Occipital lobe (tissue), 2 donors: ENCODE data around the gene MCTP2. TPM values are rescaled to one million over a fixed set of nuclear protein-coding genes. Genes with fewer than 3 reads are reported as not detected.

ENCODE experiments used
- DNase-seq: peaks from one replicate; lab custom pipeline; 2025; lab: John Stamatoyannopoulos, UW
- total RNA-seq: library from RNA; depleted of rRNA; stranded (reverse); fragments of >200 nt; gene quantifications from one replicate; pipeline ENCODE4 v1.2.3, GENCODE V29; 2014

MCTP2 gene
- total RNA-seq, 1 donor from 2014 or later = 0.62 TPM

DNA sequence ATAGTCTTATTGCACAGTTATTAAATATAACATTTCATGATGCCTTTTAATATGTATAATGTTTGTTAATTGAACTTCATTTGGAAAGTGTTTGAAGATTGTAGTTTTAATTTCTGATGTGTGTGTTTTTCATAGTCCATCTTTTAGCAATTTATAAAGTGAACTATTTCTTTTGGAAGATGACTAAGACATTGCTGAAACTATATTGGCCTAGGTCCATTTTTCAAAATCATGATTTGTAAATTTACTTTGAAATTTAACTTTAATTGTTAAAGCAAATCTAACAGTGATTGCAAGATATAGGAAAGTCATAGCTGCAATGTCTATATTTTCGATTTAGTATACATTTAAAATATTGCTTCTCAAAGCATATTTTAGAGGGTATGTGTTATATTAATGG, 30.8 kb downstream of the MCTP2 start:
- no peak for DNase-seq

- DNase-seq = no peak
Measured at GRCh38 chr15:94263341-94264273, 32.2 kb downstream of the MCTP2 start.

DNA sequence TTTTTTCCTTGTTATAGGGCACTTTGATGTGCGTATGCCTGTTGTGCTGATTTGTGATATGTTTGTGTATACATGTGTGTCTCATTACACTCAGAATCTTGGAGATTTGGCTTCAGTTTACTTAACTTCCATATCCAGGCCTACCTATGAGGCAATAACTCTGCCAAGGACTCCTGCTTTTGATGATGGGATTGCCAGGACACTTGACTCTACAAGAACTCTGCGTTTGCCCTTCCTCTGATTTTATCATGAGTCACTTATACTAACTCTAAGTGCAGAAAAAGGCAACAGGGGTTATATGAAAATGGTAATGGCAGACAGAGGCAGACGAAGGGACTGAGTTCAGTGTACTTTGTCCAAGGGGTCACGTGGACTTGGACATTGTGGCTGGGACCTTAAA, 33.6 kb downstream of the MCTP2 start:
- no peak for DNase-seq

- no peak for DNase-seq
Measured at GRCh38 chr15:94265982-94266381, 34.6 kb downstream of the MCTP2 start.

GRCh38 chr15:94266789-94267188, 35.4 kb downstream of the MCTP2 start:
- no peak for DNase-seq

GRCh38 chr15:94269954-94270353, 38.6 kb downstream of the MCTP2 start:
- no peak for DNase-seq

- DNase-seq = no peak
Measured at GRCh38 chr15:94270570-94270969, 39.2 kb downstream of the MCTP2 start.

DNA sequence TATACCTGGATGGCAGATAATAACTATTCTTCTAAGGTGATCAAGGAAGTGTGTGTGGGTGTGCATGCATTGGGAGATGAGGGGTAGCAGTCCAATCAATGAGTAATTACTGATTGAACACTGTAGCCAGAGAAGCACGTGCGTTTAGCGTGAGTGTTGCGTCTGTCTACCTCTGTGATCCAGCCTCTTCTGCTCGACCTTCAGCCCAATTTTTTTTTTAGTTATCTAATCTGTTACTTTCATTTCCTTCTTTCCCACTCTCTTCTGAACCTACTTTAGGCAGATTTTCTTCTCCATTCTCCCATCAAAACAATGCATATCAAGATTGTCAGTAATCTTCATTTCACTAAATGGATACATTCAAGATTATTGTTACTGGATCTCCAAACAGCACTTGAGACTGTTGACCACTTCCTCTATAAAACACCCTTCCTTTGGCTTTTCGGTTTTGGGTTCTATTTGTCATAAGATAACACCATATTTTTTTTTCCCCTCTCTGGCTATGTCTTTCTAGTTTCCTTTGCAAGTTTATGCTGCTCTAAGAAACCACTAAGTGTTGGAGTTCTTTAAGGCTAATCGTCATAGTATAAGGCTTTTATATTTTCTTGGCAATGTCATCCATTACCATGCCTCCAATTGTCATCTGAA, 41.0 kb downstream of the MCTP2 start:
- DNase-seq = no peak

DNA sequence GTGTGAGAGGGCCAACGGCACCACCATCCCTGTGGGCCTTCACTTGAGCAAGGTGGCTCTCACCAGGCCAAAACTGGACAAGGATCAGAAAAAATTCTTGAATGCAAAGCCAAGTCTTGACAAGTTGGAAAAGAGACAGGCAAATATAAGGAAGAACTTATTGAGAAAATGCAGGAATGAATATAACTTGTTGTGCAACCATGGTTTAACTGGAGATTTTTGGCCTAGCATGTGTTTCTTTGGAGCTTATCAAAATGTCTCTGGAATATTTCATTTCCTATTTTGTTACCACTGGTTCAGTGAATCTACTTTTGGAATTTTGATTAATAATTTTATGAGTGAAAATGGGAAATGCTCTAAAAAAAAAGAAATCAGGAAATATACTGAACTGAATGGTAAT, 42.5 kb downstream of the MCTP2 start:
- DNase-seq = no peak

GRCh38 chr15:94274745-94275144, 43.4 kb downstream of the MCTP2 start:
- no peak for DNase-seq

DNA sequence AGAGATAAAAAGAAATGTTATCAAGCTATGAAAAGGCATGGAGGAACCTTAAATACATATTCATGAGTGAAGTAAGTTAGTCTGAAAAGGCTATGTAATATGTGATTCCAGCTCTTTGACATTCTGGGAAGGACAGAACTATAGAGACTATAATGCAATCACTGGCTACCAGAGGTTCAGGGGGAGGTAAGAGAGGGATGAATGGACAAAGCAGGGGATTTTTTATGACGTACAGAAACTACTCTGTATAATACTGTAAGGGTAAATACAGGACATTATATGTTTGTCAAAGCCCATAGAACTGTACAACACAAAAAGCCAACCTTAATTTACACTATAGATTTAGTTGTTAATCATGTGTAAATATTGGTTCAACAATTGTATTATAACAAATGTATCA, 46.1 kb downstream of the MCTP2 start:
- DNase-seq = no peak

DNA sequence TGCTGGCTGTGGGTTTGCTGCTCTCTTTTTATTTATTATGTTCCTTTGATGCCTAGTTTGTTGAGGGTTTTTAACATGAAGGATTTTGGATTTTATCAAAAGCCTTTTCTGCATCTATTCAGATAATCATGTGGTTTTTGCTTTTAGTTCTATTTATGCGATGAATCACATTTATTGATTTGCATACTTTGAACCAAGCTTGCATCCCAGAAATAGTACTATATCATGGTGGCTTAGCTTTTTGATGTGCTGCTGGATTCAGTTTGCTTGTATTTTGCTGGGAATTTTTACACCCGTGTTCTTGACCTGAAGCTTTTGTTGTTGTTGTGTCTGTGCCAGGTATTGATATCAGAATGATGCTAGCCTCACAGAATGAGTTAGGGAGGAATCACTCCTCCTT, 48.4 kb downstream of the MCTP2 start:
- DNase-seq = no peak

DNA sequence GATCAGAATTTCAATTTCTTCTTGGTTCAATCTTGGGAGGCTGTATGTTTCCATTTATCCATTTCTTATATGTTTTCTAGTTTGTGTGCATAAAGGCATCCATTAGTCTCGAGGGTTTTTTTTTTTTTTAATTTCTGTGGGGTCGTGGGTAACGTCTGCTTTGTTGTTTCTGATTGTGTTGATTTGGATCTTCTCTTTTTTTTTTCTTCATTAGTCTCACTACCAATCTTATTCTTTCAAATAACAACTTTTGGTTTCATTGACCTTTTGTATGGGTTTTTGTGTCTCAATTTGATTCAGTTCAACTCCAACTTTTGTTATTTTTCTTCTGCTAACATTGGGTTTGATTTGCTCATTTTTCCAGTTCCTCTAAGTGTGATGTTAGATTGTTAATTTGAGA, 48.9 kb downstream of the MCTP2 start:
- no peak for DNase-seq

- no peak for DNase-seq
Measured at GRCh38 chr15:94282269-94283250, 51.2 kb downstream of the MCTP2 start.

- no peak for DNase-seq
Measured at GRCh38 chr15:94286583-94286982, 55.2 kb downstream of the MCTP2 start.

DNA sequence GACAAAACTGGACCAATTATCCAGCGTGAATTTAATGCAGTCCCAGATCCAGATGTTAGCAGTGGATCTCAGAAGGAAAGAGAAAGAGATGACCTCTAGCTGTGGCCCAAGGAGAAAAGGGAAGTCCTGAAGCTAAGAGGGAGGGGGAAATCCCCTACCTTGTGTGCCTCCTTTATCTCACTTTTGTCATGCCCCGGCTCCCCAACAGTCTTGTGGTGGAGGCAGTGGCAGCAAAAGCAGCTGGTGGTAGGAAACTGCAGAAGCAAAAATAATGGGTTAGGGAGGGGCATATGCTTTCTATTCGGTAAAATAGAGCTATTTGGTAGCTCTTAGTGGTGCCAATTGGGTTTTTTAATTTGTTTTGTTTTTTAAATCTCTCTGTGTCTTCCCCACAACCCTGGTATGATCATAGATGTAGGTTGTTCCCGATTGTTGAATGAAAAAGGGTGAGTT, 56.5 kb downstream of the MCTP2 start:
- no peak for DNase-seq

DNA sequence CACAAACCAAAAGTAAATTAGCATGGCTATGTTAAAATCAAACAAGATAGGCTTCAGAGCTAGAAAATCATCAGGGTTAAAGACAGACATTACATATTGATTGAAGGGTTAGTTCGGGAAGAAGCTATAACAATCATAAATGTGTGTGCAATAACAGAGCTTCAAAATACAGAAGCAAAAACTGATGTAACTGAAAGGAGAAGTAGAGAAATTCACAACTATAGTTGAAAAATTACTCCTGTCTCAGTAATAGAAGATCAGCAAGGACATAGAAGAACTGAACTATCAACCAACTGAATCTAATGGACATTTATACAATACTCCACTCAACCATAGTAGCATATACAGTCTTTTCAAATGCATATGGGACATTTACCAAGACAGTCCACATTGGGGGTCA, 59.4 kb downstream of the MCTP2 start:
- no peak for DNase-seq

- no peak for DNase-seq
Measured at GRCh38 chr15:94293411-94294402, 62.3 kb downstream of the MCTP2 start.

GRCh38 chr15:94294556-94294955, 63.2 kb downstream of the MCTP2 start:
- no peak for DNase-seq

DNA sequence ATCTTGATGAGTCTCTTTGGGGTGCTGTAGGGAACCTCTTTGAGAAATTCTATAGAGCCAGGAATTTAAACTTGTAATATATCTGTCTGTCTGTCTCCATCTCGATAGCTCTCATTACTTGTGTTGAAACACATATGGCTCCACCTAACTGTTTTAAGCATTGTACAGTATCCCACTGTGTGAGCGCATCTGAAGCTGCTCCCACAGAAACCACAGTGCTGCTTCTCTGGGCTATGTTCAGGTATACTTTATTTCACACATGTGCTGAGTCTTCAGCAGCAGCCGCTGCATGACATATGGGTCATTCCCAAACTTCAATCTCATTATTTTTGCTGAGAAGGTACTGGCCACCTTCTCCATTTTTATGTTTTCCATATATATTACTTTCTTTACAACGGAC, 63.9 kb downstream of the MCTP2 start:
- no peak for DNase-seq
